Right lobe of liver (tissue), 6 donors: ENCODE measurements around the gene ADAMTS6. TPM values are rescaled to one million over a fixed set of nuclear protein-coding genes. Genes with fewer than 3 reads are reported as not detected.

Source experiments
- ATAC-seq, 4 donors: fragments of 200-7000 bp; cut with Tn5 transposase; one replicate each; pipeline ENCODE4 v1.9.1; 2020; ENCODE audit warnings: mild to moderate bottlenecking in 4 of 4, moderate library complexity in 4 of 4
- DNase-seq, 3 donors: peaks; one replicate each; pipeline ENCODE4 v3.0.0-alpha.2; 2020
- H3K27ac ChIP-seq, 3 donors: fragments of 200-600 bp; one replicate each; pipeline ENCODE4 v1.8.0; 2022
- H3K27me3 ChIP-seq, 2 donors: fragments of 200-600 bp; one replicate each; pipeline ENCODE4 v1.8.0; 2022
- H3K36me3 ChIP-seq, 4 donors: fragments of 200-600 bp; sonication (generic) in 1 of 4; one replicate each; pipeline versions ENCODE4 v1.5.1 to v1.8.0; 2017 to 2022; ENCODE audit warnings: control low read depth in 1 of 4
- H3K4me1 ChIP-seq, 4 donors: fragments of 200-600 bp; sonication (generic) in 1 of 4; one replicate each; pipeline versions ENCODE4 v1.5.1 to v1.8.0; 2017 to 2022; ENCODE audit warnings: control low read depth in 1 of 4
- H3K4me3 ChIP-seq, 3 donors: fragments of 200-600 bp; one replicate each; pipeline ENCODE4 v1.8.0; 2022
- H3K9me3 ChIP-seq, 4 donors: fragments of 200-600 bp; sonication (generic) in 1 of 4; one replicate each; pipeline versions ENCODE4 v1.5.1 to v1.8.0; 2017 to 2022; ENCODE audit warnings: control low read depth in 1 of 4
- CTCF ChIP-seq, 4 donors: fragments of 200-600 bp in 3 of 4; fragments of 450-650 bp in 1 of 4; IDR thresholded peaks; one replicate each; pipeline versions ENCODE4 v1.5.1 to v1.8.0; 2016 to 2022; ENCODE audit warnings: antibody characterized with exemption in 4 of 4, mild to moderate bottlenecking in 2 of 4
- POLR2A ChIP-seq: fragments of 450-650 bp; IDR thresholded peaks from one replicate; pipeline ENCODE4 v1.6.1; 2017; ENCODE audit warnings: antibody characterized with exemption, mild to moderate bottlenecking
- WGBS: methylation state at CpG from one replicate; pipeline ENCODE4 v1.1.6; 2018; ENCODE audit warnings: low coverage, low lambda C conversion rate; ENCODE audit not compliant: insufficient coverage; ENCODE audit errors: missing lambda C conversion rate; 5-methylcytosine and 5-hydroxymethylcytosine counted together
- intact Hi-C, 2 donors: fragments of 100-400 bp; cut with DNase I; formaldehyde crosslinking; loops; one replicate each; pipeline versions ENCODE4 v1.11.2 to v1.14.1; 2022
- small RNA-seq, 2 experiments: library from RNA; depleted of rRNA; stranded (forward); fragments of <200 nt; gene quantifications; one replicate each; pipeline ENCODE3, GENCODE V24; 2016
- total RNA-seq, 6 experiments: library from RNA; depleted of rRNA in 2 of 6; stranded (reverse); fragments of >200 nt in 2 of 6; fragmentation: NEBNext Ultra II Directional in 3 of 6; extraction: Animal tissue kit (Norgen Biotek cat#: 25700) in 3 of 6; gene quantifications; one replicate each; pipeline versions ENCODE4 v1.1.0 to v1.2.4, GENCODE V29; 2016 to 2023
- donor health status: DM: no; HTN: yes; CAD: no.
- donor health status: DM: no; HTN: no; CAD: no.
- donor health status: DM: no; HTN: no; CAD: no.
- donor health status: DM: no; HTN: yes; CAD: no.
- donor health status: DM: no; HTN: yes; CAD: no.

Gene ADAMTS6
- total RNA-seq, 6 experiments from 2014 or later: 0.17 to 0.56 (median 0.40) TPM

GRCh38 chr5:65102976-65103711, 378.6 kb downstream of the ADAMTS6 start:
- Histone ChIP-seq H3K36me3 (no peaks in the 10 kb centered on the region), H3K27ac (peak overlapping the region; percentile 82 to 89 (median 86)), H3K4me1 (peaks cover 0 to 4% (median 1%) of the 10 kb centered on the region in 4 donors), H3K4me3 (peak overlapping the region; percentile 58 to 71 (median 63)), H3K27me3 (no peaks in the 10 kb centered on the region), H3K9me3 (no peaks in the 10 kb centered on the region)
- DNase-seq (peak; percentile 69 to 73 (median 73)), ATAC-seq (peak; percentile 81 to 89 (median 87))
- TF ChIP-seq POLR2A (peak; percentile 35), CTCF (IDR thresholded peaks at IDR 0.05) (peak; percentile 17 to 38 (median 36))
- intact Hi-C loops: no loop called here
- 3% methylated on average over 21 of the region's 55 CpGs for WGBS

GRCh38 chr5:65102371-65102975, 379.2 kb downstream of the ADAMTS6 start:
- Histone ChIP-seq H3K9me3 (no peaks in the 10 kb centered on the region), H3K36me3 (no peaks in the 10 kb centered on the region), H3K27ac (peak overlapping the region; percentile 82 to 89 (median 86)), H3K4me3 (peak overlapping the region; percentile 58 to 71 (median 63)), H3K4me1 (peaks cover 0 to 4% (median 1%) of the 10 kb centered on the region in 4 donors), H3K27me3 (no peaks in the 10 kb centered on the region)
- DNase-seq: no peak
- ATAC-seq: peak; percentile 19 to 38 (median 26)
- intact Hi-C loops: no loop called here
- TF ChIP-seq CTCF (IDR thresholded peaks at IDR 0.05) (no peak), POLR2A (no peak)
- 44% methylated on average over 16 of the region's 17 CpGs for WGBS

- intact Hi-C loops: no loop called here
- Histone ChIP-seq H3K4me3 (no peak overlapping the region), H3K9me3 (no peaks in the 10 kb centered on the region), H3K27ac (no peak overlapping the region), H3K4me1 (peaks cover 0 to 4% (median 1%) of the 10 kb centered on the region in 4 donors), H3K36me3 (no peaks in the 10 kb centered on the region), H3K27me3 (no peaks in the 10 kb centered on the region)
- DNase-seq (no peak), ATAC-seq (no peak)
- TF ChIP-seq CTCF (IDR thresholded peaks at IDR 0.05) (no peak), POLR2A (no peak)
- 91% methylated on average over 8 of the region's 8 CpGs for WGBS
These were observed 380.1 kb downstream of the ADAMTS6 start for GRCh38 chr5:65101632-65102100.

- TF ChIP-seq CTCF (IDR thresholded peaks at IDR 0.05) (peak; percentile 55 to 75 (median 66)), POLR2A (no peak)
- Histone ChIP-seq H3K4me3 (no peak overlapping the region), H3K27me3 (no peaks in the 10 kb centered on the region), H3K4me1 (peaks cover 0 to 4% (median 1%) of the 10 kb centered on the region in 4 donors), H3K9me3 (no peaks in the 10 kb centered on the region), H3K36me3 (no peaks in the 10 kb centered on the region), H3K27ac (no peak overlapping the region)
- DNase-seq (peak; percentile 50 to 71 (median 66)), ATAC-seq (peak; percentile 75 to 85 (median 82))
- WGBS: 50% methylated on average over 7 of the region's 9 CpGs
- intact Hi-C loops: no loop called here
These were observed 380.6 kb downstream of the ADAMTS6 start for GRCh38 chr5:65100911-65101631.

Small RNAs within 50 kb of the gene (small RNA-seq; reads per million reads assigned to genes)
- 0 reads per million in 2 experiments for gene RF00019

Other genes starting within 250 kb of the ADAMTS6 start
- gene CENPK, start 81.2 kb upstream of the ADAMTS6 start, total RNA-seq: 1 to 10 TPM in 3 of 6 experiments, under 1 TPM in 3; 0.33 to 4.3 (median 1.5) TPM
- 10 to 100 TPM; 11.4 to 24.0 (median 12.3) TPM for gene PPWD1, start 81.4 kb upstream of the ADAMTS6 start, total RNA-seq
- gene TRIM23, start 142.4 kb upstream of the ADAMTS6 start, total RNA-seq: 10 to 100 TPM in 1 of 6 experiments, 1 to 10 TPM in 5; 3.7 to 10.1 (median 7.6) TPM
- gene SHLD3, start 143.1 kb upstream of the ADAMTS6 start, total RNA-seq: 1 to 10 TPM in 3 of 6 experiments, under 1 TPM in 3; 0.76 to 1.8 (median 1.2) TPM
- 10 to 100 TPM in 2 of 6 experiments, 1 to 10 TPM in 4; 6.7 to 14.3 (median 9.0) TPM for gene TRAPPC13, start 143.1 kb upstream of the ADAMTS6 start, total RNA-seq
- gene SGTB, start 240.2 kb upstream of the ADAMTS6 start, total RNA-seq: 1 to 10 TPM; 1.9 to 5.0 (median 3.9) TPM
- gene NLN, start 240.3 kb upstream of the ADAMTS6 start, total RNA-seq: 10 to 100 TPM; 28.3 to 68.2 (median 36.7) TPM